Muscle of leg (tissue), 11 donors: Measurements from ENCODE around the gene IL16. TPM values are rescaled to one million over a fixed set of nuclear protein-coding genes. Genes with fewer than 3 reads are reported as not detected.
A peak's percentile ranks its signal among the peaks of the same experiment; 100 is the strongest.

Experiments
- DNase-seq: peaks from one replicate; pipeline ENCODE4 v3.0.0; 2013
- H3K27ac ChIP-seq: one replicate; pipeline ENCODE4 v1.5.1; 2013; ENCODE audit warnings: mild to moderate bottlenecking, low read length, control low read depth
- H3K27me3 ChIP-seq: one replicate; pipeline ENCODE4 v1.6.1; 2013; ENCODE audit warnings: low read length; ENCODE audit not compliant: control insufficient read depth, insufficient read depth
- H3K36me3 ChIP-seq: one replicate; pipeline ENCODE4 v1.6.1; 2013; ENCODE audit warnings: low read length; ENCODE audit not compliant: control insufficient read depth, insufficient read depth
- H3K4me1 ChIP-seq: one replicate; pipeline ENCODE4 v1.6.1; 2013; ENCODE audit warnings: low read length; ENCODE audit not compliant: control insufficient read depth, insufficient read depth
- H3K4me3 ChIP-seq: one replicate; pipeline ENCODE4 v1.5.1; 2013; ENCODE audit warnings: low read length, control low read depth
- H3K9me3 ChIP-seq: replicated peaks from 2 replicates; pipeline ENCODE4 v1.6.1; 2013; ENCODE audit warnings: low read depth, low read length; ENCODE audit not compliant: control insufficient read depth
- WGBS: methylation state at CpG from one replicate; pipeline ENCODE4 v1.1.5; 2013; ENCODE audit warnings: missing lambda C conversion rate; ENCODE audit not compliant: insufficient coverage; 5-methylcytosine and 5-hydroxymethylcytosine counted together
- polyA plus RNA-seq, 8 donors: library from polyadenylated mRNA; unstranded; fragments of 120-200 nt; gene quantifications; one replicate each; pipeline versions ENCODE4 v1.2.1 to v1.2.3, GENCODE V29; 2013; ENCODE audit warnings: inconsistent platforms in 1 of 8, low replicate concordance in 1 of 8; ENCODE audit not compliant: insufficient read length in 8 of 8, insufficient read depth in 1 of 8
- total RNA-seq: library from RNA; stranded (reverse); fragments of 120-200 nt; gene quantifications from one replicate; pipeline ENCODE4 v1.2.4, GENCODE V29; 2013

The IL16 gene
- total and polyA plus RNA-seq, 9 donors, result 3.9 to 8.9 (median 7.3) TPM

DNA sequence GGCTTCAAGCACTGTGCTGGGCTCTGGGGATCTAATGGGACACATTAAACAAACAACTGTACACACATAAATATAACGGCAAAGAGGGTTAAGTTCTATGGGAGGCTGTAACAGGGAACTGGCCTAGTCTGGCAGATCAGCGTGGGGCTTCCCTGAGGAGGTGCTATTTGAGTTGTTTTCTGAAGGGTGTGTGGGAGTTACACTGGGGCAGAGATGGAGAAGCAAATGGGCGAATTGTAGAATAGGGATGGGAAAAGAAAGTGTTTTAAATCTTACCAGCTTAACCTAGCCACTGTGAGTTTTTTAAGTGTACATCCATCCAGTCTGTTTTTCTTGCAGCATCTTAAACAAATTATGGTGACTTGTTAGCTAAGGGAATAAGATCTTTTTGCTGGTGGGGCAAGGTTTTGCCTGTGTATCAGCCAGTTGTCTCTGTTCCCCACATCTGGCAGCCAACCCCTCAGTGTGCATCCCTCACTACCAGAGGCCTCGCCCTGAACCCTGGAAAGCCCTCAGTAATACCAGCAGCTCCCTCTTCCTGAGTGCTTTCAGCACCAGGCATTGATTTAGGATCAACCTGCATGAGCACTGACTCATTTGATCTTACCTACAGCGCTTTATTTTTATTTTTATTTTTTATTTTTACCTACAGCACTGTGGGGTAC, 10.9 kb upstream of the IL16 start:
- DNase-seq, result no peak
- Histone ChIP-seq H3K4me3 (no peak overlapping the region), H3K27ac (no peak overlapping the region), H3K36me3 (no peaks in the 10 kb centered on the region), H3K9me3 (no peaks in the 10 kb centered on the region), H3K27me3 (peaks cover 10% of the 10 kb centered on the region), H3K4me1 (peaks cover 8% of the 10 kb centered on the region)
- 79% methylated on average over 2 of the region's 5 CpGs for WGBS

DNA sequence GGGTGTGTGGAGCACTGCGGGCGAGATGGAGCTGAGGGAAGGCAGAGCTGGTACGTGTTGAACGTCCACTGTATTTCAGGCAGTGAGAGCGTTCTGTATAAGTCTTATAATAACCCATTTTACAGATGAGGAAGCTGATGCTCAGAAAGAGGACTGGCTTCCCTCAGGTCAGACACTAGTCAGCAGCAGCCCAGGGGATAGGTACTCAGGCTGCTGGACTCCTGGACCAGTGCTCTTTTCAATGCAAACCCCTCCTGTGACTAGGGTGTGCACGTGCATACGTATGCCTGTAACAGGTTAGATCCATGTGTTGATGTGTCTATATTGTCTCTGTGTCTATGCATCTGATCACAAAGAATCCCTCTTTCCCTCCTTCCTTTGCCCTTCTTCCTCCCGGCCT, 8.3 kb upstream of the IL16 start:
- no peaks in the 10 kb centered on the region for H3K9me3 ChIP-seq
- no peak overlapping the region for H3K4me3 ChIP-seq
- 89% methylated on average over 1 of the region's 8 CpGs for WGBS
- DNase-seq, result no peak
- no peaks in the 10 kb centered on the region for H3K36me3 ChIP-seq
- H3K27me3 ChIP-seq, result no peaks in the 10 kb centered on the region
- no peak overlapping the region for H3K27ac ChIP-seq
- H3K4me1 ChIP-seq, result peaks cover 4% of the 10 kb centered on the region

DNA sequence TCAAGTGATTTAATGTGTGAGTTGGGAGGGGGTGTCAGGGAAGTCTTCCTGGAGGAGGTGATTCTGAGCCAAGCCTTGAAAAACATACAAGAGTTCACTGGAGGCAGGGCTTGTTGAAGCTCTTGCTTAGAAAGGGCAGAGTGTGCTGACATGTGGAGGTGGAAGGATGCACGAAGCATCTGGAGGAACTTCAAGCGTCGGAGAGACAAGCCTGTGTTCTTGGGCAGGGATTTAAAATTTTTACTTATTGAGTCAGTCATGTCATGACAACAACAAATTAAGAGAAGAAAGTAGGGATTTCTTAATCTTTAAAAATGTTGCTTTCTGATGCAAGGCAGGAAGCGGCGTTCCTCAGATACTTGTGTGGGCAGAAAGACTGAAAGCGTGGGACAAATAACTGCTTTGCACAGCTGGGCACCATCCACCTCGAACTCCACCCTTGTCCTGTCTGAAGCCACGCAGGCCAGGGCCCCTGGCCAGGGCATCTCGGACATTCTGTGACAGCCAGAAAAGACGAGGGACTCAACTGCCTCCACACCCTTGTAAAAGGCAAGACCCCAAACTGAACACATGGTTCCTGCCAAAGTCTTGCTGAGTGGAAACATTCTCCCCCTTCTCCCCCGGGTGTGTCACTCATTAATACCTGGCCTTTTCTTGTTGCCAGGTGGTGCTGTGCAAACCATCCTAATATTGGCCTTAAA, 6.9 kb upstream of the IL16 start:
- 40% methylated on average over 7 of the region's 11 CpGs for WGBS
- H3K4me1 ChIP-seq, result peaks cover 4% of the 10 kb centered on the region
- DNase-seq, result peak; percentile 32
- no peaks in the 10 kb centered on the region for H3K9me3 ChIP-seq
- H3K27me3 ChIP-seq, result peaks cover under 1% of the 10 kb centered on the region
- no peak overlapping the region for H3K27ac ChIP-seq
- no peak overlapping the region for H3K4me3 ChIP-seq
- H3K36me3 ChIP-seq, result no peaks in the 10 kb centered on the region

DNA sequence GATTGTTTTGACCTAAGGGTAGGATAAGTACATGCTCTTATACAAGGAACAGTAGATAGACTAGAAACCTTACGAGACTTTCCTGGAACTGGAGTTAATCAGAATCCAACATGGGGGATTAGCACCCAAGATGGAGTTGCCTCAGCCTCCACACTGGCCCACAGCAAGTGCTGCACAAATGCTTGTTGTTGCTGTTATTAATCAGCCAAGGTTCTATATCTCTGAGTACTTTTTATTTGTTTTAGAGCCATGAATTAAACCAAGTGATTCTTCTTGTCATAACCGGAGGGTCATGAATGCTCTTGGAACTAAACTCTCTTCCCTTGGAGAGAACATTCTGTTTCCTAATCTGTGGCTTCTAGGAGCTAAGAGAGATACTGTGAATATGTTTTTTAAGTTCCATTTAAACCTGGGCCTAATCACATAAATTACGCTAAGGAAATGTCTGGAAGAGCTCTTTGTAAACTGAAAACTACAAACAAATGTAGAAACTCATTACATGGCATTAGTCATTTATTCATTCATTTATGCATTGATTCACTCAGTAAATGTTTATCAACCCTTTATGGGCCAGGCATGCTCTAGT, 5.7 kb upstream of the IL16 start:
- H3K4me1 ChIP-seq, result peaks cover 4% of the 10 kb centered on the region
- H3K36me3 ChIP-seq, result no peaks in the 10 kb centered on the region
- H3K27me3 ChIP-seq, result peaks cover 2% of the 10 kb centered on the region
- WGBS, result 86% methylated on average over 1 of the region's 3 CpGs
- no peak overlapping the region for H3K4me3 ChIP-seq
- H3K9me3 ChIP-seq, result no peaks in the 10 kb centered on the region
- DNase-seq, result no peak
- no peak overlapping the region for H3K27ac ChIP-seq

DNA sequence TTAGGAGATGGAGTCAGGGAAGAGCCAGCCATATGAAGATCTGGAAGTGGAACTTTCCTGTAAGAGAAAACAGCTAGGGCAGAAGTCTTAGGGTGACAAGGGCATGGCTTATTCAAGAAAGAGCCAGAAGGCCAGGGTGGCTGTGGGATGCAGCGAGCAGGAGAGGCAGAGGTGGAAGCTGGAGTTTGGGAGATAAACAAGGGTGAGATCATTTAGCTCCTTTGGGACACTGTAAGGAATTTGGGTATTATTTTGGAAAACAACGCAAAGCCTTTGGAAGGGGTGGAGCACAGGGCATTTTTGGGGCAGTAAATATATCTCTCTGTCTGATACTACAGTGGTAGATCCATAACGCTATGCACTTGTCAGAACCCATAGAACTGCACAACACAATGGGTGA, 5.0 kb upstream of the IL16 start:
- H3K4me1 ChIP-seq, result peaks cover 4% of the 10 kb centered on the region
- no peak overlapping the region for H3K27ac ChIP-seq
- no peak overlapping the region for H3K4me3 ChIP-seq
- DNase-seq, result no peak
- peaks cover 2% of the 10 kb centered on the region for H3K27me3 ChIP-seq
- no peaks in the 10 kb centered on the region for H3K9me3 ChIP-seq
- H3K36me3 ChIP-seq, result no peaks in the 10 kb centered on the region
- WGBS, result 98% methylated on average over 2 of the region's 3 CpGs

DNA sequence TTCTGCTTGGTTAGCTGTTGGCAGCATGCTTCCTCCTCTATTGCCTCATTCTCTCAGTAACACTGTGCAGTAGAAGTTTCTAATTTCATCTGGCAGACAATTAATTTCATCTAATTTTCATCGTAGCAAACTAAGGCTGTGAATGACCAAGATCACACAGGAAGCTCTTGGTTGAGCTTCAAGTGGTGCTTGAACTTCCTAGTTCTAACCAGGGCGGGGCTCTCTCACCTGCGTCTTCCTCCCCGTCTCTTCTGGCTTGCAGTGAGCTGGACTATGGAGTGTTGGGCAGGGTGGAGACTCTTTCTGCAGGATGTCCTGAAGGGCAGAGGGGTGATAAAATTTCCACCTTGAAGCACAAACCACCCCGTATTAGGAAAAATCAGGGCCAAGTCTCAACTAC, 2.0 kb upstream of the IL16 start:
- peaks cover 4% of the 10 kb centered on the region for H3K27me3 ChIP-seq
- no peak overlapping the region for H3K27ac ChIP-seq
- no peaks in the 10 kb centered on the region for H3K9me3 ChIP-seq
- DNase-seq, result no peak
- H3K4me1 ChIP-seq, result peaks cover 4% of the 10 kb centered on the region
- no CpG with 5 or more reads among the region's 5 CpGs for WGBS
- no peak overlapping the region for H3K4me3 ChIP-seq
- H3K36me3 ChIP-seq, result no peaks in the 10 kb centered on the region

DNA sequence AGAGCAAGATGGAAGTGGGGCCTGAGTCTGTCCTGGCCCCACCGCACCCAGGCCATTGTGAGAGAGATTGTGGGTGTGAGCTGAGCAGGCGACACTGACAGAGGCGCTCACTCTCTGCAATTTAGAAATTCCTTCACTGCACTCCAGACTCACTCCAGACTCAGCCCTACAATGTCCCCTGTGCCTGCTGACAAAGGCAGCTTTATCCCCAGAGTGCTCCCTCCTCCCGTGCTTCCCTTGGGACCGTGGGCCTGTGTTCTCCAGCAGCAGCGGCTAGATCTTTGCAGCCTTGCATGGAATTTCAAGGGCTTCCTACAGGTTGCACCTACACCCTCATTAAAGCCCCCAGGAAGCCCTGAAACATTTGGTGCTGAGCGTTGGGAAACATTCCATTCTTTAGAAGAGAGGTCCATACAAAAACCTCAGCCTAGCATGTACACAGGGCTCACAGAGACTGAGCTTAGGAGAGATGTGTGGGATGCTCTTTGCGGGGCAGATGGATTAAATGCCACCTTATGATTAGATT, 1.3 kb upstream of the IL16 start:
- Histone ChIP-seq H3K4me3 (no peak overlapping the region), H3K36me3 (no peaks in the 10 kb centered on the region), H3K9me3 (no peaks in the 10 kb centered on the region), H3K27ac (no peak overlapping the region), H3K27me3 (peaks cover 4% of the 10 kb centered on the region), H3K4me1 (no peaks in the 10 kb centered on the region)
- 61% methylated on average over 3 of the region's 8 CpGs for WGBS
- no peak for DNase-seq

DNA sequence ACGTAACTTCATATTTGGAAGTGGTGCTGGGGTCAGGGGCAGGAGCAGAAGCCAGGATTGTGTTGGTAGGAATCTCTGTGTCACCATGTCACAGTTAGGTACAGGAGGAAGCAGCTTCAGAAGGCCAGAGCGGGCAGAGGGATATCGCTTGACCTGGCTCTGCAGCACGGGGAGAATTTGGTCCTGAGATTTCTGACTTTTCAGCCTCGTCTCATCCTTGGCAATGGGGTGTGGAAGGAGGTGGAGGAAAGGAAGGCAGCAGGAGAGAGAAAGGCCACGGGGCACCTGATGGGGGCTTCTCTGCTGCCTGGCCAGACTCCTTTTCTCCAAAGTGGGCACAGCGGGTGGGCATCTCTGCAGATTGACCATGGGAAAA, 564 bp downstream of the IL16 start:
- Histone ChIP-seq H3K27me3 (peaks cover 4% of the 10 kb centered on the region), H3K4me1 (no peaks in the 10 kb centered on the region), H3K27ac (no peak overlapping the region), H3K9me3 (no peaks in the 10 kb centered on the region), H3K36me3 (no peaks in the 10 kb centered on the region), H3K4me3 (no peak overlapping the region)
- 74% methylated on average over 4 of the region's 7 CpGs for WGBS
- no peak for DNase-seq

DNA sequence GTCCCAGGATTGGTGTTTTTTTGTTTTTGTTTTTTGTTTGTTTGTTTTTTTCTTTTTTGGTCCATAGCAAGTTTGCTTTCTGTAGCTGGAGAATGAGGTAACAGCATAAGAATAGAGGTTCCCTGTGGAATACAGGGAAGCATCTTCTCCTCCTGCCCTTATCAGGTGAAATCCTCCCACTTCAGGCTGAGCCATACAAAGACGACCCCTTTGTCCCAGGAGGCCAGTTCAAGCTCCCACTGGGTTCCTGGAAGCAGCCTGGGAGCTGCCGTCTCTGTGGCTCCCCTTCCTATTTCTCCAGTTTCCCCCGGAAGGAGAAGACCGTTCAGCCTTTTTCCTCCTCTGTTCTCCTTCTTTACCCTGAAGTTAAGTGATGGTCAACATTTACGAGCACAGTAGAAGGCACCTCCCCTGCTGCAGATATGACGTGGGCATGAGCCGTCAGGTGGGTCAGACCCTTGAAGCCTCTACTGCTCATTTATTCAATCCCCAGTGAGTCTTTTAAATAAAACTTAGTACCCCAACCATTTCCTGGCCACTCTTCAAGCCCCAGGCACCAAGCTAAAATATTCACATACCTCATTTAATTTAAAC, 1.1 kb downstream of the IL16 start:
- no peaks in the 10 kb centered on the region for H3K9me3 ChIP-seq
- no peak overlapping the region for H3K4me3 ChIP-seq
- DNase-seq, result no peak
- no peaks in the 10 kb centered on the region for H3K36me3 ChIP-seq
- H3K4me1 ChIP-seq, result no peaks in the 10 kb centered on the region
- WGBS, result 60% methylated on average over 7 of the region's 7 CpGs
- no peak overlapping the region for H3K27ac ChIP-seq
- H3K27me3 ChIP-seq, result peaks cover 4% of the 10 kb centered on the region
